OCI-LY7 (cell line): Measurements from ENCODE around the gene MKNK2.

Experiments
- EZH2phosphoT487 ChIP-seq: fragments of 200-600 bp; sonication (generic); IDR thresholded peaks from 2 replicates; pipeline ENCODE4 v1.6.1; 2018; ENCODE audit warnings: low read depth, borderline replicate concordance, mild to moderate bottlenecking, mixed run types, antibody characterized with exemption, low read length, moderate library complexity, mixed read lengths
- TF ChIP-seq, protein P1 (sequence below): fragments of 200-600 bp; sonication (generic); conservative IDR thresholded peaks from 2 replicates; pipeline ENCODE4 v1.5.1; 2014; ENCODE audit warnings: mild to moderate bottlenecking, antibody characterized with exemption, low read length, moderate library complexity, mixed read lengths

DNA sequence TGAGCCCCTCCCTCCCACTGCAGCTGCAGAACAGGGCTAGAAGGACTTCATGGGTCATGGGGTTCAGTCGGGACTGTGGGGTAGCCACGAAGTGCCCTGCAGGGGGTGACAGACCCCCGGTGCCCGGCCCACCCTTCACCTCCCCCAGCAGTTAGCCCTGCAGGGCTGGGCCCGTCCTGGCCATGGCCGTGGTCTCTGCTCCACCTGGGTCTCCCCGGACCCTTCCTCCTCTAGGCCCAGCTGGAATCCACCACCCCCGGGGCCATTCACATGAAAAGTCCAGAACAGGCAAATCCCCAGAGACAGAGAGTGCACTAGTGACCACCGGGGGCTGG is 17.3 kb downstream of the MKNK2 start:
- TF ChIP-seq, protein P1, sequence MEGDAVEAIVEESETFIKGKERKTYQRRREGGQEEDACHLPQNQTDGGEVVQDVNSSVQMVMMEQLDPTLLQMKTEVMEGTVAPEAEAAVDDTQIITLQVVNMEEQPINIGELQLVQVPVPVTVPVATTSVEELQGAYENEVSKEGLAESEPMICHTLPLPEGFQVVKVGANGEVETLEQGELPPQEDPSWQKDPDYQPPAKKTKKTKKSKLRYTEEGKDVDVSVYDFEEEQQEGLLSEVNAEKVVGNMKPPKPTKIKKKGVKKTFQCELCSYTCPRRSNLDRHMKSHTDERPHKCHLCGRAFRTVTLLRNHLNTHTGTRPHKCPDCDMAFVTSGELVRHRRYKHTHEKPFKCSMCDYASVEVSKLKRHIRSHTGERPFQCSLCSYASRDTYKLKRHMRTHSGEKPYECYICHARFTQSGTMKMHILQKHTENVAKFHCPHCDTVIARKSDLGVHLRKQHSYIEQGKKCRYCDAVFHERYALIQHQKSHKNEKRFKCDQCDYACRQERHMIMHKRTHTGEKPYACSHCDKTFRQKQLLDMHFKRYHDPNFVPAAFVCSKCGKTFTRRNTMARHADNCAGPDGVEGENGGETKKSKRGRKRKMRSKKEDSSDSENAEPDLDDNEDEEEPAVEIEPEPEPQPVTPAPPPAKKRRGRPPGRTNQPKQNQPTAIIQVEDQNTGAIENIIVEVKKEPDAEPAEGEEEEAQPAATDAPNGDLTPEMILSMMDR, result no peak
- TF ChIP-seq EZH2phosphoT487, result no peak
